ENCODE data around the gene CRTAP.
"Not testable (repeated sequence)": the region's sequence is repeated elsewhere in the genome, so short reads cannot be mapped to it uniquely, and the experiment has no call there.

CRTAP gene

GRCh38 chr3:33099701-33100100, 14.1 kb upstream of the CRTAP start:
- DNase-seq (ENCODE audit: low spot score): no peak

DNA sequence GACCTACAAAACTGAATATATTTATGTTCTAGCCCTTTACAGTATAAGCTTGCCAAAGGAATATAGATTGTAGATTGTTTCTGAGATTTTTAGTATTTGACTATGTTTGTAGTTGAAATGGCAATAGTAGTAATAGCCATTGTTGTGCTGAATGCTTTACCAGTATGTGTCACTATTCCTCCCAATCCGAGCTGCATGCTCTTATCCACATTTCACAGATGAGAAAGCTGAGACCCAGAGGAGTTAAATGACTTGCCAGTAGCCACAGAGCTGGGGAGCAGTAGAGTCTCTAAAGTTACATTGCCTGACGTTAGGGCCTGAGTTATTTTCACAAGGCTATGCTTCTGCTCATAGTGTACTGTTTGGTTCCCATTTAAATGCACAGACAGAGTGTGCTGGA, 13.6 kb upstream of the CRTAP start:
- DNase-seq (ENCODE audit: low spot score): no peak

DNA sequence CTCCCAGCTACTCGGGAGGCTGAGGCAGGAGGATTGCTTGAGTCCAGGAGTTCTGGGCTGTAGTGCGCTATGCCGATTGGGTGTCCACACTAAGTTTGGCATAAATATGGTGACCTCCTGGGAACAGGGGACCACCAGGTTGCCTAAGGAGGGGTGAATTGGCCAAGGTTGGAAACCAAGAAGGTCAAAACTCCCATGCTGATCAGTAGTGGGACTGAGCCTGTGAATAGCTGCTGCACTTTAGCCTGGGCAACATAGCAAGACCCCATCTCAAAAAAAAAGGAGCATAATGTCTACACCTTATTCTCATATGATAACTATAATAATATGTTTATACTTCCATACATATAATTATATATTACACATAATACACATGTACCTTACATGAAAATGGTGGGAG, 10.8 kb upstream of the CRTAP start:
- DNase-seq (ENCODE audit: low spot score): no peak

- DNase-seq (ENCODE audit: low spot score): no peak
These were observed 10.3 kb upstream of the CRTAP start for GRCh38 chr3:33103480-33103879.

- DNase-seq (ENCODE audit: low spot score): no peak
These were observed 9.0 kb upstream of the CRTAP start for GRCh38 chr3:33104803-33105202.

DNA sequence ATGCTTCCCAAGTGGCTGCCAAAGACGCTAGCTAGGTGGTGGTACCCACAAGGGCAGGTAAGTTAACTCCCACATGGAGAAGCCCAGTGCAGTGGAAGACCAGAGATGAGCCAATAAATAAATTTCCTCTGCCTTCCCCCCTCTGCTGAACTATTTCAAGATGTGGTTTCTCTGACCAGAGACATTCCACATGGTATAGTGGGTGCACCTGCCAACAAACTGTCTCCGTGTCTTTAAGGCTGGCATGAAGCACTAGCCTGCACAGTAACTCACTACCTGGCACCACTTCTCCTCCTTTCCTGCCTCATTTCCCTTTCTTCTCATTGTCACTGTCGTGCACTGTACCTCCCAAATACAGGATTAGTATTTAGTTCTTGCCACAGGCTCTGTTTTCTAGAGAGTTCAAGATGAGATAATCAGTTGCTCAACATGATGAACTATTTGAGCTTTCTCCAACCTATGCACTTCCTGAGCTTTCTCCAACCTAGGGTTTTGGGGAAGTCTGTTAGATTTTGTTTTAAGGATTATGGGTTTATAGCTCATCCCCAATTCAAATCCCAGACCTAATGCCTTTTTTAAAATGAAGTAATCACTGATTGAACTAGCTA, 8.4 kb upstream of the CRTAP start:
- no peak for DNase-seq (ENCODE audit: low spot score)

DNA sequence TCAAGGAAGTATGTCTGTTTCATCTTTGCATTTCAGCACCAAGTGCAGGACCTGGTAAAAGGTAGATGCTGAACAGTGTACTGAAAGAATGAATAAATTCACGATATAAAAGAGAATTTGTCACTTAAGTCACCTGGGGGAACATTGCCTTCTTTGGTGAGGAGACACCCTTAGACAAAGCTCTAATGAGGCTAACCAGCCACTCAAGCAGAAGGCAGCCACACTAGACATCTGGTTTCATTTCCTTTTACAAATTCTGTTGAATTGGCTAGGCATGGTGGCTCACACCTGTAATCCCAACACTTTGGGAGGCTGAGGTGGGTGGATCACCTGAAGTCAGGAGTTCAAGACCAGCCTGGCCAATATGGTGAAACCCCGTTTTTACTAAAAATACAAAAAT, 7.0 kb upstream of the CRTAP start:
- DNase-seq (ENCODE audit: low spot score): not testable (repeated sequence)

GRCh38 chr3:33111581-33111980, 2.2 kb upstream of the CRTAP start:
- DNase-seq (ENCODE audit: low spot score): no peak

- no peak for DNase-seq (ENCODE audit: low spot score)
These were observed 809 bp downstream of the CRTAP start for GRCh38 chr3:33114622-33115023.

GRCh38 chr3:33115024-33115768, 1.4 kb downstream of the CRTAP start:
- peak; percentile 94 for DNase-seq (ENCODE audit: low spot score)

DNA sequence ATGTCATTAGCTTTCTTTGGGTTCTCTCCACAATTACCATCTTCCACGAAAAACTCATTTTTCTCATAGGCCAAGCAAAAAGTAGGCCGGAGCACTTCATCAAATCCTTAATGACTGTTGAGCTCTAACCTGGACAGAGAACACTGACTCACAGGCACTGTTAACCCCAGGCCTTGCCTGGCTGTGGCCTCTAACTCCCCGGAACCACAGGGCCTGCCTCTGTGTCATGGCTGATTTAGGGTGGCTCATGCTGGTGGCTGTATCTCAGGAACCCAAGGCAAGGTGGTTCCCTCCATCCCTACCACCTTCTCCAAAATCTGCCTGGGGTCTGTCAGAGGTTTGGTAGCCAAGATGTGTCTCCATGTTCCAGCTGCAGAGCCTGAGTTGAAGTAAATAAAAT, 3.6 kb downstream of the CRTAP start:
- DNase-seq (ENCODE audit: low spot score): peak; percentile 17

DNA sequence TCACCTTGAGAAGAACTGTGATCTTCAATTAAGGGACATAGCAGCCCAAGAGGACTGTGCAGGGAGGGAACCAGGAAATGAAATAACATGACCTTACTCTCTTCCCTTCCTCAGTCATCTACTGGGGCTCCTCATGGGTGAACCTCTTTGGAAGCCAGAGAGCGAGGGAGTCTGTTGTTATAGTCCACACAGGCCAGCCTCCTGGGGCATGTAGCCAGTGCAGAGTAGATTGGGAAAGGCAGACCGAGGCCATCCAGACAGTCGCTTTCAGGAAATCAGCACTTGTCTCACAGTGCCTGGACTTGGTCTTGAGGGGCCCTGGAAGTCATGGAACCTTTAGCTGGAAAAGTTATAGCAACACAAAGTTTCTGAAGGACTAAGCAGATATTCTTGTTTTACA, 6.1 kb downstream of the CRTAP start:
- no peak for DNase-seq (ENCODE audit: low spot score)

- no peak for DNase-seq (ENCODE audit: low spot score)
These were observed 9.2 kb downstream of the CRTAP start for GRCh38 chr3:33122991-33123390.

GRCh38 chr3:33124638-33125037, 10.8 kb downstream of the CRTAP start:
- DNase-seq (ENCODE audit: low spot score): no peak

- no peak for DNase-seq (ENCODE audit: low spot score)
These were observed 12.0 kb downstream of the CRTAP start for GRCh38 chr3:33125840-33126239.

DNA sequence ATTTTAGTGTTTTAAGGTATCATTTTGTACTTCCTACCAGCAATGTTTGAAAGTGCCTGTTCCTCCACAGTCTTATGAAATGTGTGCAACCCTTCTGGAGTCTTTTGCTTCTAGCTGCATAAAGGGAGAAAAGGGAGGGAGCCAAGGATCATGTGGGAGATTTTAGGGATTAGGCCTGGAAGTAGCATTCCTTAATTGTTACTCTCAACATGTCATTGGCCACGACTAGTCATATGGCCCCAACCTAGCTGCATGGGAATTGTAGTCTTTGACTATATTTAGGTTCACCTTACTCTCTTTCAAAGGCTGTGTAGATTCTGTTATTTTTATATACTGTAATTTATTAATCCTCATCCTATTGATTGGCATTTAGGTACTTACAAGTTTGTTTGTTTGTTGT, 14.9 kb downstream of the CRTAP start:
- no peak for DNase-seq (ENCODE audit: low spot score)

DNA sequence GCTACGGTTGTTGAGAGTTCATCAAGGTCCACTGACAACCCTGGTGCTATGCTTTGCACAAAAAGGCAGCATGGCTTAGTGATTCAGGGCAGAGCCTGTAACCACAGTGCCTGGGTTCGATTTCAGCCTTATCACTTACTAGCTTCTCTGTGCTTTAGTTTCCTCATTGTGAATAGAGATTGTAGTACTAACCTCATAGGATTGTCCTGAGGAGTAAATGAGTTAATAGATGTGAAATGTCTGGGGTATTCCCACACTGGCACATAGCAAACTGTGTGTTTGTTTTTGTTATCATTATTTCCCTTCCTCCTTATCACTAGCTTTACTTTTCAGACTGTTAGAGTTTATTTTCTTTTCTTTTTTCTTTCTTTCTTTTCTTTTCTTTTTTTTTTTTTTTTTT, 16.3 kb downstream of the CRTAP start:
- no peak for DNase-seq (ENCODE audit: low spot score)

GRCh38 chr3:33131331-33132018, 17.7 kb downstream of the CRTAP start:
- peak; percentile 80 for DNase-seq (ENCODE audit: low spot score)

DNA sequence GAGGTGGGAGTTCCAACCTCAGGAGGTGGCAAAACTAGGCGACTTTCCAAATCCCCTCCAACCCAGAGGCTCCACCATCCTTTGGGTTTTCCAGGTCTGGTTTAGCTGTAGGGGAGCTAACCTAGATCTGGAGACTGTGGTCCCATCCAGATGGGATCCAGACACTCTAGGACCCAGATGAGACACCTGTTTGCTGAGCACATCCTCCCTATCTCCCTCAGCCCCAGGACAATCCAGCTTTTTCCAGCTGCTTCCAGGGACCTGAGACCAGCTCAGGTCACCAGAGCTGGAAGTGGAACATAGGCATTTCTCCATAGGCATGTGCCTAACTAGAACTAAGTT, 18.2 kb downstream of the CRTAP start:
- DNase-seq (ENCODE audit: low spot score): no peak

DNA sequence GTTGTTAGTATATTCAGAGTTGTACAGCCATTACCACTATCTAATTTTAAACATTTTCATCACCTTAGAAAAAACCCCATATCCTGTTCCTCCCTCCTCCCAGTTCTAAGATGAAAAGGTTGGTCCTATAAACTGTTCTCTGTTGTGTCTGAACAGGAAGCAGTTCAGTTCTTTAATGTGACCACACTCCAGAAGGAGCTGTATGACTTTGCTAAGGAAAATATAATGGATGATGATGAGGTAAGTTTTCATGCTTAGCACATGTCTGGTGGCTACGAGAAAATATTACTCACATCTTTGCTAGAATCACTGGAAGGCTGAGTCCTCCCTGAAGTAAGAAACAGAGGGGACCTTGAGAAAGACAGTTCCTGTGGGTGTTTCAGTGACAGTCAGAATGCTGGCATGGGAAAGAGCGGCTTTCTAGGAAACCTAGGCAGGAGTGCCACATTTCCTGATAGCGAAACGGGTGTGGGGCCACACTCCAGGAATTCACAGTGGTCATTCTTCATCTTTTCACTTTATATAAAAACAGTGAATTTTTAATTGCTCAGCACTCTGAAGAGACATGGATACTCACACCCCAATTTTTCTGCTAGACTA, 20.3 kb downstream of the CRTAP start:
- DNase-seq (ENCODE audit: low spot score): peak; percentile 57

GRCh38 chr3:33137691-33138090, 23.9 kb downstream of the CRTAP start:
- DNase-seq (ENCODE audit: low spot score): no peak

GRCh38 chr3:33139006-33139623, 25.3 kb downstream of the CRTAP start:
- not testable (repeated sequence) for DNase-seq (ENCODE audit: low spot score)

DNA sequence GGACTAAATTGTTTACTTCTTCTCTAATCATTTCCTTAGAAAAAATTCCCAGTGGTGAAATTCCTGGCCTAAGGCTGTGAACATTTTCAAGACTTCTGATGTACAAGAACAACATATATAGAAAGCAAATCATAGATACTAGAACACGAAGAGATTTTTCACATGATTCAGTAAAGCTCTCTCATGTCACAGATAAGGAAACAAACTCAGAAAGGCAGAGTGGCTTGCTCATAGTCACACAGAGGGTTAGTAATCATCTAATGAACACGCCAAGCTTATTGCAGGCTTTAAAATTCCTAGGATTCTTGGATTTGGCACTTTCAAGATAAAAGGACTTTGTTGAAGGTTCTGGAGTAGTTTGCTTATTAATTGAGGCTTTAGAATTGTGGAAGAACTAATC, 26.2 kb downstream of the CRTAP start:
- no peak for DNase-seq (ENCODE audit: low spot score)

Data from kidney tubule cell (primary cell).